ENCODE measurements around the gene RNF8. TPM values are rescaled to one million over a fixed set of nuclear protein-coding genes. Genes with fewer than 3 reads are reported as not detected.
"Not testable (repeated sequence)": the region's sequence is repeated elsewhere in the genome, so short reads cannot be mapped to it uniquely, and the experiment has no call there.

The RNF8 gene
- total RNA-seq, 1 donor from 2014 or later: 22.4 TPM

DNA sequence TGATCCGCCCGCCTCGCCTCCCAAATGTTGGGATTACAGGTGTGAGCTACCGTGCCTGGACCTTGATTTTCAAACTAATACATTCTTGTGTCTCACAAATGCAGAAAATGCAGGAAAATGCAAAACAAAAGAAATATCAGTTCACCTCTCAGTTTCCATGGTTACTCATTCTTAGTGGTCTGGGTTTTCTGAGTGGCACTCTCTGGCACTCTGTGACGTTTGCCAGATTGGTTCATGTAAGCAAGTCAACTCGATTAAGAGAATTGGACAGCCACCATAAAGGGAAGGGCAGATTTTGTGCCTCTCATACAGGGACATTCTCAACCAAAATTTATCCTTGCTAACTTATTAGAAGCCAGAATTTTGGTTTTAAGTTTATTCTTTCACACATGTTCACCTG is 87.9 kb downstream of the RNF8 start:
- no peak overlapping the region for H3K27ac ChIP-seq (ENCODE audit: low read depth, low read length)
- no peaks in the 10 kb centered on the region for H3K4me1 ChIP-seq (ENCODE audit: insufficient read depth, low read length)
- Mint-ChIP-seq H3K9me3 (ENCODE audit: unreplicated experiment) (no peaks in the 10 kb centered on the region), H3K27me3 (ENCODE audit: low read depth, unreplicated experiment) (no peaks in the 10 kb centered on the region), H3K4me1 (ENCODE audit: low read depth, unreplicated experiment) (no peaks in the 10 kb centered on the region), H3K36me3 (ENCODE audit: low read depth, unreplicated experiment) (peaks cover 16% of the 10 kb centered on the region), H3K27ac (ENCODE audit: unreplicated experiment) (no peak overlapping the region), H3K4me3 (ENCODE audit: unreplicated experiment) (no peak overlapping the region)
- no peak for TF ChIP-seq CTCF (IDR thresholded peaks at IDR 0.05; ENCODE audit: insufficient read depth, low read depth, low read length)
- TF ChIP-seq EZH2 (IDR thresholded peaks at IDR 0.05; ENCODE audit: insufficient read depth, low read length): no peak
- H3K36me3 ChIP-seq (ENCODE audit: insufficient read depth, low read length): peaks cover 18% of the 10 kb centered on the region
- H3K79me2 ChIP-seq (ENCODE audit: insufficient read depth, low read length): peaks cover 13% of the 10 kb centered on the region
- no peaks in the 10 kb centered on the region for H3K27me3 ChIP-seq (ENCODE audit: insufficient read depth, low read length)
- peaks cover 21% of the 10 kb centered on the region for H4K20me1 ChIP-seq (ENCODE audit: insufficient read depth, low read length)
- no peak for FAIRE-seq
- no peak overlapping the region for H2AFZ ChIP-seq (ENCODE audit: low read depth, low read length)
- no peak for DNase-seq (ENCODE audit: low read depth)
- no peak overlapping the region for H3K4me3 ChIP-seq (ENCODE audit: insufficient read depth, low read depth, low read length)
- H3K9me3 ChIP-seq (ENCODE audit: insufficient read depth, low read depth, low read length): no peaks in the 10 kb centered on the region
- H3K4me2 ChIP-seq (ENCODE audit: low read length): no peak overlapping the region
- H3K9ac ChIP-seq (ENCODE audit: low read length): no peak overlapping the region

DNA sequence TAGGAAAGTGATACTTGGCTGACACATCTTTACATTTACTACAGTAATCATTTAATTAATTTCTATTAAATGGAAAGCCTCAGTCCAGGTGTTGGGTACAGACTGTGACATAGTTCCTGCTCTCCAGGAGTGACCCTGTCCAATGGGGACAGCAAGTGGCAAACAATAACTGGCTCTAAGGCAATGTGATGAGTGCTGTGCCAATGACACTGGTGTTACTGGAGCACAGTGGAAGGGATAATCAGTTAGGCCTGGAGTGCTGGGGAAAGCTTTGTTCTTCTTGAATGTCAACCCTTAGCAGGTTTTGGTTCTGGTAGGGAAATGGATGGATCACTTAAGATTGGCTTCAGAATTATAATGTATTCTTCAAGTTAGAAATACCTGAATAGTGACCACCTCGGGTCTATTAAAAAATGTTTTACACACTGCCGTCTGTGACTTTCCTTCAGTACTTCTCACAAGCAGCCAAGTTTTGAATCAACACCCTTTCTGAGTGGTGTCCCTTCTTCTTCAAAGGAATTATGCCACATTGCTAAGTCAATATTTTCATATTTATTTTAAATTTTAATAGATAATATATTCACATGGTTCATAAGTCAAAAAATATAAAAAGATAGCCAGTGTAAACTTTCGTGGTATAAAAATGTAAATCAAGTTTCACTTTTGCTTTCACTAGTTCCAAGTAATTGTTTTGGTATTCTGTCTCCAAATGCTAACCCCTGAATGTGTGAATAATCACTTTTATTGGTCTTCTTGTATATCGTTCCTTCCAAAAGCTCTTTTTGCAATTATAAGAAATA is 88.8 kb downstream of the RNF8 start:
- H3K9me3 Mint-ChIP-seq (ENCODE audit: unreplicated experiment): no peaks in the 10 kb centered on the region
- no peak overlapping the region for H3K27ac Mint-ChIP-seq (ENCODE audit: unreplicated experiment)
- H3K4me3 ChIP-seq (ENCODE audit: insufficient read depth, low read depth, low read length): no peak overlapping the region
- no peak overlapping the region for H3K4me2 ChIP-seq (ENCODE audit: low read length)
- TF ChIP-seq CTCF (IDR thresholded peaks at IDR 0.05; ENCODE audit: insufficient read depth, low read depth, low read length): no peak
- no peak for TF ChIP-seq EZH2 (IDR thresholded peaks at IDR 0.05; ENCODE audit: insufficient read depth, low read length)
- H4K20me1 ChIP-seq (ENCODE audit: insufficient read depth, low read length): peaks cover 21% of the 10 kb centered on the region
- FAIRE-seq: no peak
- H3K27me3 Mint-ChIP-seq (ENCODE audit: low read depth, unreplicated experiment): no peaks in the 10 kb centered on the region
- no peak for DNase-seq (ENCODE audit: low read depth)
- peaks cover 17% of the 10 kb centered on the region for H3K36me3 Mint-ChIP-seq (ENCODE audit: low read depth, unreplicated experiment)
- H3K36me3 ChIP-seq (ENCODE audit: insufficient read depth, low read length): peaks cover 25% of the 10 kb centered on the region
- no peak overlapping the region for H3K9ac ChIP-seq (ENCODE audit: low read length)
- H2AFZ ChIP-seq (ENCODE audit: low read depth, low read length): no peak overlapping the region
- H3K4me3 Mint-ChIP-seq (ENCODE audit: unreplicated experiment): no peak overlapping the region
- no peaks in the 10 kb centered on the region for H3K9me3 ChIP-seq (ENCODE audit: insufficient read depth, low read depth, low read length)
- H3K27ac ChIP-seq (ENCODE audit: low read depth, low read length): no peak overlapping the region
- H3K4me1 Mint-ChIP-seq (ENCODE audit: low read depth, unreplicated experiment): no peaks in the 10 kb centered on the region
- no peaks in the 10 kb centered on the region for H3K27me3 ChIP-seq (ENCODE audit: insufficient read depth, low read length)
- peaks cover 11% of the 10 kb centered on the region for H3K79me2 ChIP-seq (ENCODE audit: insufficient read depth, low read length)
- no peaks in the 10 kb centered on the region for H3K4me1 ChIP-seq (ENCODE audit: insufficient read depth, low read length)

DNA sequence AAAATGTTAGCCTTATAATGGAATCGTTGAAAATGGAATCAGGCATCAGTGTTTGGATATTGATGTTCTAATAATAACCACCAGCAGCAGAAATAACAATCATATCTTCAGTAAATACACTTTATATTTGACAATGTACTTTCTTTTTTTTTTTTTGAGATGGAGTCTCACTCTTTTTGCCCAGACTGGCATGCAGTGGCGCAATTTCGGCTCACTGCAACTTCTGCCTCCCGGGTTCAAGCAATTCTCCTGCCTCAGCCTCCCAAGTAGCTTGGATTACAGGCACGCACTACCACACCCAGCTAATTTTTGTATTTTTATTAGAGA is 89.4 kb downstream of the RNF8 start:
- not testable (repeated sequence) for FAIRE-seq; H3K9me3 ChIP-seq (ENCODE audit: insufficient read depth, low read depth, low read length); H3K27ac ChIP-seq (ENCODE audit: low read depth, low read length); H3K27ac Mint-ChIP-seq (ENCODE audit: unreplicated experiment); H3K4me3 ChIP-seq (ENCODE audit: insufficient read depth, low read depth, low read length); H2AFZ ChIP-seq (ENCODE audit: low read depth, low read length); H3K4me1 ChIP-seq (ENCODE audit: insufficient read depth, low read length); H3K4me3 Mint-ChIP-seq (ENCODE audit: unreplicated experiment); H3K79me2 ChIP-seq (ENCODE audit: insufficient read depth, low read length); DNase-seq (ENCODE audit: low read depth); H3K4me2 ChIP-seq (ENCODE audit: low read length); H3K27me3 ChIP-seq (ENCODE audit: insufficient read depth, low read length); H3K9ac ChIP-seq (ENCODE audit: low read length); H3K9me3 Mint-ChIP-seq (ENCODE audit: unreplicated experiment); H3K27me3 Mint-ChIP-seq (ENCODE audit: low read depth, unreplicated experiment); H3K4me1 Mint-ChIP-seq (ENCODE audit: low read depth, unreplicated experiment)
- peaks cover 26% of the 10 kb centered on the region for H3K36me3 ChIP-seq (ENCODE audit: insufficient read depth, low read length)
- H3K36me3 Mint-ChIP-seq (ENCODE audit: low read depth, unreplicated experiment): peaks cover 16% of the 10 kb centered on the region
- peaks cover 21% of the 10 kb centered on the region for H4K20me1 ChIP-seq (ENCODE audit: insufficient read depth, low read length)

Other genes with a start within 250 kb of the RNF8 start
- 29.0 and 32.1 TPM in 2 replicates for gene PIM1, start 183.8 kb upstream of the RNF8 start, total RNA-seq
- 10.5 and 10.8 TPM in 2 replicates for gene TBC1D22B, start 96.2 kb upstream of the RNF8 start, total RNA-seq
- gene TMEM217, start 95.8 kb upstream of the RNF8 start, total RNA-seq: 7.3 and 8.2 TPM in 2 replicates
- gene CMTR1, start 79.2 kb downstream of the RNF8 start, total RNA-seq: 44.1 and 47.0 TPM in 2 replicates
- gene CCDC167, start 145.9 kb downstream of the RNF8 start, total RNA-seq: 24.0 and 31.9 TPM in 2 replicates